Suppressor macrophage treated with lipopolysaccharide for 1 hour (primary cell): ENCODE results near the gene ZNF385C.

Experiments
- DNase-seq, 3 donors: peaks; one replicate each; pipeline ENCODE4 v3.0.0-alpha.2; 2020 to 2022

The ZNF385C gene

DNA sequence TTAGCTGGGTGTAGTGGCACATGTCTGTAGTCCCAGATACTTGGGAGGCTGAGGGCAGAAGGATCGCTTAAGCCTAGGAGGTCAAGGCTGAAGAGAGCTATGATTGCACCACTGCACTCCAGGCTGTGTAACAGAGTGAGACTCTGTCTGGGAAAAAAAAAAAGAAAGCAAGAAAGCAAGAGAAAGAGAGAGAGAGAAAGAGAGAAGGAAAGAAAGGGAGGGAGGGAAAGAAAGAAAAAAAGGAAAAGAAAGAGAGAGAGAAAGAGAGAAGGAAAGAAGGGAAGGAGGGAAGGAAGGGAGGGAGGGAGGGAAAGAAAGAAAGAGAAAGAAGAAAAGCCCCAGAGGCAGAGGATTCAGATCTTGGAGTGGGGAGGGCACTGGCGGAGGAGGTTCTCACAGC is 7.7 kb upstream of the ZNF385C start:
- DNase-seq, result no peak

DNA sequence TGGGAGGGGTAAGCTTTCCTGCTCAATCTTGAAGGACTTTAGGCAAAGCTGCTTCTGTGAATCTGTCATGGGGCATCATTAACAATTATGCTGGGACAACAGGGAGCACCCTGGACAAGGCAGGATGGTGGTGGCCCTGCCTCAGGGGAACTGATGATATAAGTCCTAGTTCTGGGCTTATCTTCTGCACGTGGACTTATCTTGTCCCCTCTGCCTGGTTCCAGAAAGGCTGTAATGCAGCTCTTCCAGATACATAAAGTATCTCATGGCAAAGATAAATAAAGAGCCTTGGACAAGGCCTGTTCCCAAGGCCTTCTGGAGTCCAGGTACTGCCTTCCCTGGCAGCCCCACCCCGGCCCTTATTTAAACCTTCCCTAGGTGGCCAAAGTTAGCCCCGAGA is 6.0 kb upstream of the ZNF385C start:
- no peak for DNase-seq

DNA sequence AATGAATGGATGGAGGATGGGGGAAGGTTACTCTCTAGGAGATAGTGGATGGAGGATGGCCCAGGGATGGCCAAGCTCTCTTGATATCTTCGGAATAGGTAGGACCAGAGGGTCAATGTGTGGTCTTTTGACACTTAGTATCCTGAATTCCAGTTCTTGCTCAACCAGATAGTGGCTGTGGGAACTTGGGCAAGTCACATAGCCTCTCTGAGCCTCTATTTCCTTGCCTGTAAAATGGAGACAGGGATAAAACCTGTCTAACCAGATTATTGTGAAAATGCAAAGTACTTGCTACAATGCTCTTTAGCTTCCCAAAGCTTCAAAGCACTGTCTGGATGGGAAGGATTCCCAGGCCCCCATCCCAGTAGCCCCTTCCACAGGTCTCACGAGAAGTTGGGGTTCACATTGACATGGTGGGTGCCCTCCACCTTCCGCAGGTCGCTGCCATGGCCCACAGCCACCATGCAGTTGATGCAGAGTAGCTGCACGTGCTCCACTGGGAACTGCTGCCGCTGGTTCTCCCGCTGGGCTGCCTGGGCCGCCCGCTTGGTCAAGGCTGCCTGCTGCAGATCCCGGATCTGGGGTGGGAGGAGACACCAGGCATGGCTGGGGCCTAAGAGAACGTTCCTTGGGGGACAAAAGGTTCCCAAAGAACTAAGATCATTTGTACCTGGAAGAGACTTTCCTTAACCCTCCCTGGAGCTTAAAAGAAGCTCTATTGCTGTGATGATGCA is 5.1 kb upstream of the ZNF385C start:
- DNase-seq, result no peak

DNA sequence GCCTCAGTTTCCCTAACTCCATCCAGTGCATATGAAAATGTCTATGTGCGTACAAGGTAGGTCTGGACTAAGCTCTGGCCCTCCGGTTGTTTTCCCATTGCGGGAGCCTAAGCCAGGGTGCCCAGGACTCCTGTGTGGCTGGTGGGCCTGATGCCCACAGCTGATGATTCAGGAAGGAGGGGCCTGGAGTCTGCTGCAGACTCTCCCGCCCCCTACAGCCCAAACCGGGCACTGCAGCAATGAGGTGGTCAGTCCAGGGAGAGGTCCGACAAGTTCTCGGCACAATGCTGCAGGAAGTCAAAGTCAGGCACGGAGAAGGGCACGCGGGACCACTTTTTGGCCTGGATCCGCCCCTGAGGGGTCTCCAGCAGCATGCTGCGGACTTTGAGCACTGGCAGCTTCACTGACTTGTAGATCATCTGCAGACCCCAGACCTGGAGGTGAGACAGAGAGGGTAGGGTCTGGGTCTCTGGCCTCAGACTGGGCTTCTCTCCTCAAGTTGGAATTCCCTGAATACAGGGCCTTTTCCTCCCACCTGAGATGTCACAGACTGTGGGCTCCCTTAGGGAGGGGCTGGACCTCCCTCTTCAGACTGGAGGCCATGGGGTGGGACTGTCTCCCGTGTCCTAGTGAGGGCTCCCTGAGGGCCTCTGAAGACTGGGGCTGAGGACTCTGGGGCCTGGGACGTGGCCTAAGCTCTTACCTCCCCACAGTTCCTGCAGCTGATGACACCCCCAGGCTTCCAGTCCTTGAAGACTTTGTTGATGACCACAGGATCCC is 3.4 kb upstream of the ZNF385C start:
- peak; percentile 86 to 90 (median 89) for DNase-seq

DNA sequence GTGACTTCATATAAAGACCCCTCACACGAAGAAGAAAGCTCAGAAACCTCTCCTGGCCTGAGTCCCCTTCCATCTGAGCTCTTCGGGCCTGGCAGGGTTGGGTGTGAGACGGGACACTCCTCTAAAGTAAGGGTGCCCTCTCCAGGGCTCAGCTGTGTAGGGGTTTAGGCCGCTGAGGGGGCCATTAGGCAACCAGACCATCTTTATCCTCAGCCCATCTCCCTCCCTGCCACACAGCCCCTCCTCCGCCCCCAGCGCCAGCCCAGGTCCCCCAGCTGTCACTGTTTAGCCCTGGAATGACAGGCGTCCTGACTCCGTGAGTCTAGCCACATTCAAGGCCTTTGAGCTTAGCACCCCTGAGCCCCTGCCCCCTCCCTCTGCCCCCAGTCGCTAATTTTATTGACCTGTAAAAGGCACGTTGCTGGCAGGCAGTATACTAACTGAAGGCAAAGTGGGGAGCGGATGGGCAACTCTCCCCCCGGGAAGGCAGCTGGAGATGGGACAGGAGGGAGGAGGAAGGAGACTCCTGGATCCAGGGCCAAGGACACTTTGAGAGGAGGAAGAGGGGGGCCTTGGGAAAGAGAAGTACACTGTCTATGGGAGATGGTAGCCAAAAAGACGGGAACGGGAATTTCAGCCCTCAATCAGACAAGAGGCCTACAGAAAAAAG is 592 bp upstream of the ZNF385C start:
- DNase-seq, result no peak

DNA sequence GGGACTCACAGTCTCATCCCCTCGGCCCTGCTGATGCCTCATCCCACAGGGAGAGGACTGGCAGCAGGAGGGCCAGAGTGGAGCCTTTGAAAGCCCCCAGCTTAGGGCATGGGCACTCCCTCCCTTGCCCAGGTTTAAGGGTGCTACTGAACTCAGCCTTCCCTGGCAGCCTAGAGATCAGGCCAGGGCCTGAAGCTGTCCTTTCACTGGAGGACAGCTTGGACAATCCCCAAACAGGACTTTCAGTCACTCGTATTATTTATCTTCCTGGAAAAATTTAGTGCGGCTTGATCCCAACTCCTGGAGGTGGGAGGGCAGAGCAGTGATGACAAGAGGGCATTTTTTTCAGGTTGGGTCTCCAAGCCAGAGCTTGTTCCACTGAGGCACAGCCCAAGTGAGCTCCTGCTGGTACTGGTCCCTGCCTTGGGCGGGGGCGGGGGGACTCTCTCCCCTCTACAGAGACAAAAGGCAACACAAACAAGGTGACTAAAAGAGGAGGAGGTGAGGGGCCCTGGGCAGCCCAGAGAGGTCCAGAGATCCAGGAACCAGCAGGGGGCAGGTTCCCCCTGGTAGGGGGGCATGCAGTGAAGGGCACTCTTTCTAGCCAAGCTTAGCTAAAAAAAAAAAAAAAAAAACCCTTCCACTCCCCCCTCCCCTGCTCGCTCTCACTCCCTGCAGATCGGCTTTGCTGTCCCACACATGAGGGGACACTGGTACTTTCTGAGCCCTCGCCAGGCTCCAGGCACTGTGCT is 1.7 kb downstream of the ZNF385C start:
- no peak for DNase-seq

DNA sequence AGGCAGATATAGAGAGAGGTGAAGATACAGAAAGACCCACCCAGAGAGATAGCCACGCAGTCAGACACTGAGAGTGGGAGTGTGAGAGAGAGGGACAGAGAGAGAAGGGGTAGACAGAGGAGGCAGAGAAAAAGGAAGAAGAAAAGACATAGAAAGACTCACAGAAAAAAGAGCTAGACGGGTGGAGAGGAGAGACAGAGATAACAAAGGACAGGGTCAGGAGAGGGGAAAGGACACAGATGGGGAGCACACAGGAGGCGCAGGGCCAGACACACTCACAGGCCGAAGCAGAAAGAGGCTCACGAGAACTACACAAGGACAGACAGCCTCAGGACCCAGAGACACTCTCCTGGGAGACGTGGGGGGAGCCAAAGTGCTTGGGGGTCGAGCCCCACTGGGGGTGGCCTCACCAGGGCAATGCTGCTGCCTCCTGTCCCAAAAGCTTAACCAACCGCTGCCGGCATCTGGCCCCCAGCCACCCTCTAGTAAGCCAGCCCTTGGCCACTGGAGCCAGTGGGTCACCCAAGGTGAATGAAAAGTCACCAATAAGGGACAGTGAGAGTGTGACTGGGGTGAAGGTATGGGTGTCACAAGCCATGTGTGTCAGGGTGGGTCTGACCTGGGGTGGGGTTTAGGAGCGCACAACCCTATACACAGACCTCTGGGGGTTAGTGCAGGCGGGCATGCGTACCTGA is 3.8 kb downstream of the ZNF385C start:
- DNase-seq, result no peak

DNA sequence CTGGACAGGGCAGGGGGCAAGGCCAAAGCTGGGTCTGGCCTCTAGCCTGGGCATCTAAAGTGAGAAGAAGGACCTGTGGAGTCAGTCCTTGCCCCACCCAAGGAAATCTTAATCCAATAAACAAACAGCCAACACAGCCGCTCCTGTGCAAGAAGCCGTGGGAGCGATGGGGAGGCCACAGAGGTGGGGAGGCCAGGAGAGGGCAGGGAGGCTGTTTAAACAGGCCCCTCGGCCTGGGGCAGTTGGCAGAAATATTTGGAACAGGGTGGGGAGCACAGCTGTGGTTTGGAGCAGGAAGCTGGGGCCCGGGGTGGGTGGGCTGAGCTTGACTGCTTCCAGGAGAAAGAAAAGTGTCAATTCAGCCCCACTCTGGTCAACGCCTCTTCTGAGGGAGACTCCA is 5.3 kb downstream of the ZNF385C start:
- no peak for DNase-seq

DNA sequence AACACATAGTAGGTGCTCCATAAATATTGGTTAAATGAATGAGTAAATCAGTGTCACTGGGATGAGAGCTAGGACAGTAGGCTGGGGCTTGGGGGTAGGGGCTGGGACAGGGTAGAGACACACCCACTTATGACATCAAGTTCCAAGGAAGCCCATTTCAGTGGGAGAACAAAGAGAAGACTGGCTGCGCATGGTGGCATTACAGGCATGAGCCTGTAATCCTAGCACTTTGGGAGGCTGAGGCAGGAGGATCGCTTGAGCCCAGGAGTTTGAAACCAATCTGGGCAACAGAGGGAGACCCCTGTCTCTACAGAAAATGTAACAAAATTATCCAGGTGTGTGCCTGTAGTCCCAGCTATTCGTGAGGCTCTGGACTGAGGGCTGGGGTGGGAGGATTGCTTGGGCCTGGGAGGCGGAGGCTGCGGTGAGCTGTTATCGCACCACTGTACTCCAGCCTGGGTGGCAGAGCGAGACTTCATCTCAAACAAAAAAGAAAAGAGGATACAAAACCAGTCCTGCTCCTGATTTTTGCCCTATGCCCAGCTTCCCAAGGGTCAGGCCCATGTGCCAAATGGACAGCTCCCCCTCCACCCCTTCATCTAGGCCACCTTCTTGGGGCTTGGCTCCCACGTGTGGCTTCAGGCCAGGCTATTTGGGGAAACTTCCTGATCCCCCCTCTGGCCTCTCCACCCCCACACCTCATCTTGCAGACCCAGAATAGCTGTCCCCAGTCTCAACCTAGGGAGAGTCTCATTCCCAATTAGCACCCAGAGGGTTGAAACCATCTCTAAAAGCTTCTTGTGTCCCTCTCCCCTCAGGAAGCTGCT is 7.1 kb downstream of the ZNF385C start:
- no peak for DNase-seq

DNA sequence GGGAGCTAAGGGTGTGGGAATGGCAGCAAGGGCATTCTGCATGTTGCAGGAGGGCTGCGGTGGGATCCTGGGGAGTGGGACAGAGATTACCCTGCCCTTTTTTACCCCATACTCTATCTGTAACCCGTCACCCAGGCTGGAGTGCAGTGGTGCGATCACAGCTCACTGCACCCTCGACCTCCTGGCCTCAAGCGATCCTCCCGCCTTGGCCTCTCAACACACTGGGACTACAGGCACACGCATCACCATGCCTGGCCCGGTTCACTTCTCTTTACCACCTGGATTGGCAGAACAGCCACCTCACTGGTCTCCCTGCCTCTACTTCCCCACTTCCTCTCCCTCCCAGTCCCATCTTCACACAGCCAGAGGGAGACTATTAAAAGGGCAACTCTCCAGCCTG is 9.5 kb downstream of the ZNF385C start:
- DNase-seq, result no peak

DNA sequence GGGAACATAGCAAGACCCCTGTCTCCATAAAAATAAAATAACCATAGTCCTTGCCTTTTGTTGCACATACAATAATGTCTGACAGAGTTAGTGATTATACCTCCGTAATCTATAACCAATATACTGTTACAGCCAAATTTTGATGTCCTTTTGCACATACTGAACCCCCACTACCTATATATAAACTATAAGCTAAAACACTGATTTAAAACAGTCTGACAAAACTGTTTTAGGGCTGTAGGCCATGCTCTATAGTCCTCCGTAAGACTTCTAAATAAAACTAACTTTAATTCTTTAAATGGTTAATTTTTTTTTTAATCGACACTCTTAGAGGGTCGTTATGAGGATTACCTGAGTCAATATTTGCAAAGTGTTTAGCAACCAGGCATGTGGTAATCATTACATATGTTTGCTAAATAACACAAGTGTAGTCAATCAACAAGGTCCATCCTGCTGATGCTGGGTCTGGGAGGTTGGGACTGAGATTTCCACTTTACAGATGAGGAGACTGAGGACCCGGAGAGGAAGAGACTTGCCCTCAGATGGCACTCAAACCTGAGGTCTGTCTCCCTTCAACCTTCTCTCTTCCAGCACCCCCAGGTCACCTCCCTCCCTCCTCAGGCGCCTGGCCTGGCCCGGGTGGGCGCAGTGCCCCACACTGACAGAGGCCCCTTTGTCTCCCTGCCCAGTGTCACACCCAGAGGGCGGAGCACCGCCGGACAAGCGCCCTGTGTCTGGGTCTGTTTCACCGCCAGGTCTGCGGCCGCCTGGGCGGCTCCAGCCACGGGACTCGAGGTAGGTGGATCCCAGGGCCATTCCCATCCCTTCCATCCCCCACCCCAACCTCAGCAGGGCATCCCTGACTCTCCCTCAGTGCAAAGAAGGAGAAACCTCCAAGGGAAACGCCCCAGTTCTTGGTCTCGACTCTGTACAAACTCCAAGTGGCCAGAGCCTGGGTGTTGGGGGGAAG is 10.3 kb downstream of the ZNF385C start:
- no peak for DNase-seq

DNA sequence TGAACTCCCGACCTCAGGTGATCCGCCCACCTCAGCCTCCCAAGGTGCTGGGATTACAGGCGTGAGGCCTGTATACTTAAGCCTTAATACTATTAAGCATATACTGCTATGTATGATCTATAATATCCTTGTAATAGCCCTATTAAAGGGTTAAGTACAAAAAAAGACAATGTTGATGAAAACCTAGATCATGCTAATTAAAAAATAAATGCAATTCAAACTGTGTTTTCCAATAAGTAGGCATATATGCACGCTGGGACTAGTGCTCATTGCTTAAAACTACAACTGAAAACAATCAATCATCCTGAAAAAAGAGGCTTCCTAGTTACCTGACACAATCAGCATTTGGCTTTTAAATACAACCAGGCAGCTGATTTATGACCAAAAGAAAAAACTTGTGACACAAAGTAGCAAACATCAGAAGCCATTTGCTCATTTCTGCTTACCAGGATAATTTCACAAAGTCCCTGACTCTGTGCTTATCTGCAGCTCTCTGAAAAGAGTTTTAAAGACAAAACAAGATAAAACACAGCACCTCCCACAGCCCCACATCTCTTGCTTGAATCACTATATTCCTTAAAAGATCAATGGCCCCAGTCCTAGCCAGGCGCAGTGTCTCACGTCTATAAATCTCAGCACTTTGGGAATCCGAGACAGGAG is 11.1 kb downstream of the ZNF385C start:
- DNase-seq, result no peak

DNA sequence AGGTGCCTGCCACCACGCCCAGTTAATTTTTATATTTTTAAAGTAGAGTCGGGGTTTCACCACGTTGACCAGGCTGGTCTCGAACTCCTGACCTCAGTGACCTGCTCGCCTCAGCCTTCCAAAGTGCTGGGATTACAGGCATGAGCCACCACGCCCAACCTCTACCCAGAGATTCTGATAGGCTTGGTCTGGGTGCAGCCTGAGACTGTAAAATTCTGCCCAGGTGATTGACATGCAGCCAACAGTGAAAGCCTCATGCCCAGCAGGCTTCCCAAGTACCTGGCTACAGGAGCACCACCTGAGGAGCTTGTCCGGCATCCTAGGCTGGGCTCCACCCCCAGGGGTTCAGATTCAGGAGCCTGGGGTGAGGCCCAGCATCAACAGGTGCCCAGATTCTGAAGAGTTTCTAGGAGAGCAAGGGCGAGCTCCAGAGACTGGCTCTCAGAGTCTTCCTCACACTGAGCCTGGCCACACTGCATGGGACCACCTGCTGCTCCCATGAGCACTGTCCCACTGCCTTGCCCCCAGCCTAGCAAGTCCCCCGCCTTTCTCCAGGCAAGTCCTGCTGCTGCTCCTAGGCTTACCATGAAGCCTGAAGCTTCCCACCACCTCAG is 16.6 kb downstream of the ZNF385C start:
- DNase-seq, result no peak

DNA sequence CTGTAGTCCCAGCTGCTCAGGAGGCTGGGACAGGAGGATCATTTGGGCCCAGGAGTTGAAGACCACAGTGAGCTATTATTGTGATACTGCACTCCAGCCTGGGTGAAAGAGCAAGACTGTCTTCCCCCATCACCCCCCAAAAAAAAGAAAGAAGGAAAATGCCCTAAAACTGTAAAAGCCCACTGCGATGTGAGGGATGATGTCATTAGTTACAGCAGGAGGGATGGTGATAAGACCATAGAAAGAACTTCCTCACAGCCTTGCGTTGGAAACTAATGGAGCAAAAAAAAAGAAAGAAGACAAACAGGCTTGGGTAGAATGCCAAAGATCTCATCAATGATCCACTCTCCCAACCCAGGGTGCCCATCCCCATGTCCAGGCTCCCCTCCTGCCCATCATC is 18.7 kb downstream of the ZNF385C start:
- no peak for DNase-seq

DNA sequence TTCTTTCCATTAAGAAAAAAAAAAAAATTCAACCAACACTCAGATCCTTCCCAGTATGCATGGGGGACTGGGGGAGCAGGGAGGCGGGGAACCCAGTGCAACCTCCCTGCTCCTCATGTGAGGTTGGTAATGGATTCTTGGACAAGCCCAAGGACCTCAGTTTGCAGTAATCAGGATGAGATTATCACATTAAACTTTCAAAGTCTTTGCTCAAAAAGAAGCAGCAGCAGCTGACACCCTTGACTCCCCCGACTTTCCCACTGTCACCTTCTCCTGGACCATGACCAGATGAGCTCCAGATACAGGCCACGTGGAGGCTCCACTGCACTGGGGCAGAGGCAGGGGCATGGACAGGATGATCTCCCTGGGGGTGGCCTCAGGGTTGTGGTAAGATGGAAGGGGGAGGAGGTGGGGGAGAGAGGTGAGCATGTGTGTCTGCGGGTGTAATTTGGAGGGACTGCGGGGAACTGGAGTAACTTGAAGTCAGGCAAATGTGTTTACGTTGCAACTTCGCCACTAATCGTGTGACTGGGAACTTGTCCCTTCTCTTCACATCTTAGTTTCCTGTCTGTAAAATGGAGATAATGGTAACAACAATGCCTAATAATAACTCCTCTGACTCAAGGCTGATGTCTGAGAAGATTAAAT is 19.8 kb downstream of the ZNF385C start:
- no peak for DNase-seq

DNA sequence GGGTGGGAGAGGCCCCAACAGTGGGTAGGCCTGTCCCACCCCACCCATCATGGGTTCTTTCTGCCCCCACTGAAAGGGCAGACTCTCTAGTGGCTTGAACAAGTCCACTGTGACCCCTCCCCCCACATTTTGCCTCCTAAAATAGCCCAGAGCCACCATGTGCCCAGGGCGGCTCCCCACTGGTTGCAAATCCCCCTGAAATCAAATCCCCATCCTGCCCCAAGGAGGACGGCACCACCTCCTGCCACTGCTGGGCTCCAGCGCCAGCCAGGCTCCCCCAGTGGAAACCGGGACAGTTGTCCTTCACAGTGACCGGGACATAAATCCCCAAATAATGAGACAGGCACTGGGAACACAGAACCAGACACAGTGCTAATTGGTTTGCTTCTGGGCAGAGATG is 20.5 kb downstream of the ZNF385C start:
- DNase-seq, result no peak

DNA sequence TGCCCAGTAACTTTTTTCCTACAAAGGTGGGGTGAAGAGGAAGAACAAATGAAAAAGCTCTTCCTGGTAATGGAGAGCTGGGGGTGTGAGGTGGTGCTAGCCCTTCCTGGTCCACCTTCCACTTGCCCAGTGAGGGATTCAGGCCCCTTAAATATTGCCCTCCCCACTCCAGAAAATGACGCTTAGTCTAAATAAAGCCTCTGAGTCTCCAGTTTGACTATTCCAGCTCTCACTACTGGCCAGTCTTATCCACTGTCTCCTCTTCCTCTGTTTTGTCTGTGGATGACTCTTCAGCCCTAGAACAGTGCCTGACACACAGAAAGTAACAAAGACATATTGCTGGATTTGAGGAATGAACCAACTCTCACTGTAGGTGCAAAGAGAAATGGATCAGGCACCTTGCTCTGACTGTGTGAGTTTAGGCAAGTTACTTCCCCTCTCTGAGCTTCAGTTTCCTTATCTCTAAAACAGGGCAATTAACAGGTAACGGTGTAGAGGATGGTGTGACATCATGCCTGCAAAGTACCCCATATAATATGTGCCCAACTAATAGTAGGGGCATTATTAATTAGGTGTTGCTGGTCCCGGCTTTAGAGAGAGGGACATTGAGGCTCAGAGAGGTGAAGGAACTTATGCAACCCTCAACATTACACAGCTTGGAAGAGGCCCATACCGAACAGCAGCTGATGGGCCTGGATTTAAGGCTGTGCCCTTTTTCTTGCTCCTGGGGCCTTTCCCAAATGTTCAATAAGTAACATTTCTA is 21.3 kb downstream of the ZNF385C start:
- DNase-seq, result no peak

DNA sequence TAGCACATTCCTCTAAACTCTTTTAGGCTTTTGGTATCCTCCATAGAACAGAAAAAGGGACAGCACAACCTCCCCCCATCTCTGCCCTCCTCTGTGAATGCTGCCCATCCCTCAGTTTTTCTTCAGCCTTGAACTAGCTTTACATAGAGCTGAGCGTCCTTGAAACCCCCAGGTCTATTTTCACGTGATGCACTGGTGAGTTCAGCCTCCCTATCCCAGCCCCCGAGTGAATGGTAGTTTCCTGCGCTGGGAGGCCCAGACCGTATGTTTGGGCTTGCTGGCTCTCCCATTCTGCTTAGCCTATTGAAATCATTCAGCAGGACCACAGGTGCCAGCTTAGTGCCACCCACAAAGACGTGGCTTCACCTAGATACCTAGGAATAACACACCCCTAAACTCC is 22.5 kb downstream of the ZNF385C start:
- no peak for DNase-seq
